K562 (cell line): ENCODE measurements around the gene TRIM2. TPM values are rescaled to one million over a fixed set of nuclear protein-coding genes. Genes with fewer than 3 reads are reported as not detected.

Experiments
- ATAC-seq: fragments of 200-7000 bp; cut with Tn5 transposase; 3 replicates; pipeline ENCODE4 v1.9.1; 2020; ENCODE audit warnings: moderate library complexity
- BruUV-seq: library from RNA; stranded (reverse); fragments of 400-500 nt; replicated peaks from 2 replicates; lab custom pipeline; 2021; lab: Mats Ljungman, UMichigan
- CTCF ChIA-PET: fragments of 300-600 bp; formaldehyde crosslinking; extraction: SDS; loops from one replicate; lab custom pipeline; 2021; ENCODE audit warnings: low intra/inter-chr PET ratio; lab: Yijun Ruan, JAX
- POLR2A ChIA-PET: fragments of 300-600, 350-650 bp; sonication (Branson Sonifier 250); formaldehyde crosslinking; extraction: SDS; loops from one replicate; lab custom pipeline; 2021; ENCODE audit warnings: antibody characterized with exemption, inconsistent platforms; lab: Yijun Ruan, JAX
- DNase-seq, 4 experiments: peaks; one replicate each; pipeline versions ENCODE4 v3.0.0 to v3.0.0-alpha.2; 2011 to 2018; ENCODE audit warnings: low spot score in 3 of 4, mixed read lengths in 3 of 4; ENCODE audit errors: extremely low read depth in 1 of 4
- FAIRE-seq: peaks from 2 replicates; lab custom pipeline; 2011; peaks lifted over from hg19 to GRCh38; lab: Jason Lieb, UNC
- H2AFZ ChIP-seq: 2 replicates; pipeline ENCODE4 v1.6.0; 2011; ENCODE audit warnings: low read depth, low read length, control low read depth, inconsistent platforms
- H3K27ac ChIP-seq: fragments of 200-600 bp; 3 replicates; pipeline ENCODE4 v1.8.0; 2011; ENCODE audit warnings: low read depth, mild to moderate bottlenecking, control low read depth, inconsistent platforms, low read length, moderate library complexity, mixed read lengths; ENCODE audit errors: extremely low read depth
- H3K27me3 ChIP-seq, 2 experiments: fragments of 300-600 bp in 1 of 2; 2 replicates in 1 of 2; 3 replicates in 1 of 2; pipeline versions ENCODE4 v1.6.0 to v1.8.0; 2011; ENCODE audit warnings: inconsistent platforms in 2 of 2, low read length in 2 of 2, mild to moderate bottlenecking in 1 of 2, mixed read lengths in 1 of 2, moderate library complexity in 1 of 2; ENCODE audit not compliant: control insufficient read depth in 2 of 2, insufficient read depth in 2 of 2
- H3K36me3 ChIP-seq: fragments of 300-600 bp; 3 replicates; pipeline ENCODE4 v1.8.0; 2011; ENCODE audit warnings: mild to moderate bottlenecking, low read length, inconsistent platforms; ENCODE audit not compliant: control insufficient read depth, insufficient read depth
- H3K4me1 ChIP-seq, 2 experiments: fragments of 200-600 bp in 1 of 2; replicated peaks in 1 of 2; 2 replicates in 1 of 2; 3 replicates in 1 of 2; pipeline versions ENCODE4 v1.5.1 to v1.8.0; 2011; ENCODE audit warnings: inconsistent platforms in 2 of 2, low read length in 2 of 2, mild to moderate bottlenecking in 1 of 2, mixed read lengths in 1 of 2, moderate library complexity in 1 of 2; ENCODE audit not compliant: control insufficient read depth in 2 of 2, insufficient read depth in 2 of 2
- H3K4me2 ChIP-seq: 2 replicates; pipeline ENCODE4 v1.6.1; 2011; ENCODE audit warnings: low read length, control low read depth, inconsistent platforms, mixed read lengths; ENCODE audit not compliant: insufficient read depth
- H3K4me3 ChIP-seq: fragments of 200-600 bp; sonication (generic), shearing (Covaris generic); 2 replicates; pipeline ENCODE4 v1.5.1; 2016; ENCODE audit warnings: control low read depth, inconsistent platforms
- H3K79me2 ChIP-seq: fragments of 200-600 bp; 3 replicates; pipeline ENCODE4 v1.8.0; 2011; ENCODE audit warnings: low read length, inconsistent platforms; ENCODE audit not compliant: control insufficient read depth, insufficient read depth
- H3K9ac ChIP-seq, 2 experiments: 2 replicates each; pipeline versions ENCODE4 v1.6.0 to v1.6.1; 2011; ENCODE audit warnings: low read depth in 2 of 2, low read length in 2 of 2, control low read depth in 1 of 2, inconsistent platforms in 1 of 2, mild to moderate bottlenecking in 1 of 2, mixed read lengths in 1 of 2; ENCODE audit not compliant: insufficient read depth in 1 of 2
- H3K9me1 ChIP-seq: one replicate; pipeline ENCODE4 v1.6.0; 2011; ENCODE audit warnings: inconsistent platforms, mild to moderate bottlenecking, low read length, moderate library complexity; ENCODE audit not compliant: control insufficient read depth, insufficient read depth
- H3K9me3 ChIP-seq: replicated peaks from 2 replicates; pipeline ENCODE4 v1.5.1; 2011; ENCODE audit warnings: low read depth, low read length, inconsistent platforms; ENCODE audit not compliant: control insufficient read depth, insufficient read depth
- H4K20me1 ChIP-seq: replicated peaks from 2 replicates; pipeline ENCODE4 v1.6.1; 2011; ENCODE audit warnings: low read length, inconsistent platforms, mixed read lengths; ENCODE audit not compliant: control insufficient read depth, insufficient read depth
- AFF4 ChIP-seq: sonication (generic); formaldehyde crosslinking; IDR thresholded peaks from 2 replicates; pipeline ENCODE4 v1.8.0; 2023; ENCODE audit warnings: mild to moderate bottlenecking, missing genetic modification reagents
- ASH1L ChIP-seq: fragments of 450-650 bp; IDR thresholded peaks from 2 replicates; pipeline ENCODE4 v1.6.1; 2018; ENCODE audit warnings: borderline replicate concordance, mild to moderate bottlenecking, low read depth; ENCODE audit not compliant: partially characterized antibody
- CSDE1 ChIP-seq, 2 experiments: fragments of 450-650 bp; IDR thresholded peaks; 2 replicates each; pipeline ENCODE4 v1.6.1; 2016; ENCODE audit warnings: mild to moderate bottlenecking in 1 of 2
- GATA2 ChIP-seq: sonication (generic); formaldehyde crosslinking; IDR thresholded peaks from 2 replicates; pipeline ENCODE4 v1.4.0; 2020; ENCODE audit warnings: mild to moderate bottlenecking, missing genetic modification reagents
- MLLT1 ChIP-seq, 2 experiments: fragments of 450-650 bp; IDR thresholded peaks; 2 replicates each; pipeline ENCODE4 v1.6.1; 2016
- NEUROD1 ChIP-seq: fragments of 150-350 bp; IDR thresholded peaks from 2 replicates; pipeline ENCODE4 v1.6.1; 2014; ENCODE audit warnings: borderline replicate concordance, low read length, low read depth; ENCODE audit not compliant: partially characterized antibody
- NFXL1 ChIP-seq: fragments of 450-650 bp; formaldehyde crosslinking; IDR thresholded peaks from 2 replicates; pipeline ENCODE4 v1.4.0; 2021; ENCODE audit warnings: mild to moderate bottlenecking
- SREBF2 ChIP-seq: sonication (generic); formaldehyde crosslinking; IDR thresholded peaks from 2 replicates; pipeline ENCODE4 v1.4.0; 2020; ENCODE audit warnings: mild to moderate bottlenecking, missing genetic modification reagents
- SRSF1 ChIP-seq: fragments of 200-400 bp; formaldehyde crosslinking; IDR thresholded peaks from 2 replicates; pipeline ENCODE4 v1.6.1; 2017; ENCODE audit warnings: mild to moderate bottlenecking, low read depth, low read length, moderate library complexity
- WGBS: fragments of 100-300 bp; shearing (Covaris generic); methylation state at CpG from one replicate; pipeline ENCODE4 v1.1.6; 2016; ENCODE audit warnings: low coverage, mixed read lengths; ENCODE audit not compliant: insufficient coverage; ENCODE audit errors: missing lambda C conversion rate; 5-methylcytosine and 5-hydroxymethylcytosine counted together
- in situ Hi-C: fragments of 300-500 bp; cut with MboI; formaldehyde crosslinking; loops from 4 replicates; pipeline ENCODE4 v1.15.0; 2018; ENCODE audit warnings: inconsistent platforms, mixed read lengths
- intact Hi-C: fragments of 100-400 bp; cut with micrococcal nuclease; formaldehyde crosslinking; loops from 2 replicates; pipeline ENCODE4 v1.14.2; 2022
- polyA plus RNA-seq, 8 experiments: library from polyadenylated mRNA; depleted of rRNA in 4 of 8; stranded (reverse) in 5 of 8; unstranded in 3 of 8; fragments of >200 nt; fragmentation: Nextera tagmentation in 2 of 8; fragmentation: Illumina TruSeq in 1 of 8; extraction: Ambion mirVana in 2 of 8; extraction: Trizol in 1 of 8; gene quantifications; 2 replicates each; pipeline versions ENCODE4 v1.2.1 to v1.2.3, GENCODE V29; 2011 to 2014; ENCODE audit warnings: inconsistent platforms in 1 of 8, missing spikeins in 1 of 8
- total RNA-seq, 7 experiments: library from RNA; depleted of rRNA in 6 of 7; stranded (reverse); fragments of >200 nt in 6 of 7; fragmentation: Illumina TruSeq in 2 of 7; extraction: Trizol in 2 of 7; gene quantifications; 2 replicates each; pipeline versions ENCODE4 v1.2.1 to v1.2.3, GENCODE V29; 2011 to 2021; ENCODE audit warnings: low replicate concordance in 1 of 7

The TRIM2 gene
- total and polyA plus RNA-seq, 9 of the 15 experiments (the other 6 are each of a cell fraction or from before 2014, with no cell fraction given), result 0.01 to 0.41 (median 0.13) TPM; not detected in 1

GRCh38 chr4:153169776-153170175 lies 34.5 kb upstream of the TRIM2 start (continued):
- no peak for TF ChIP-seq CSDE1 (IDR thresholded peaks at IDR 0.05)
- TF ChIP-seq SRSF1, result no peak
- TF ChIP-seq ASH1L, result no peak
- TF ChIP-seq AFF4 (CRISPR knock-in tag), result no peak

- POLR2A ChIA-PET, result interaction anchor here (0.8 kb wide), 1 partner anchor 14 kb away, joined by 3 read pairs; no protein-coding TSS in a partner anchor
- Histone ChIP-seq H3K9me3 (no peaks in the 10 kb centered on the region), H3K27me3 (peaks cover 22 to 39% of the 10 kb centered on the region in 2 experiments), H3K4me1 (no peaks in the 10 kb centered on the region), H3K9me1 (no peaks in the 10 kb centered on the region), H3K4me3 (no peak overlapping the region), H3K79me2 (no peaks in the 10 kb centered on the region), H2AFZ (no peak overlapping the region), H4K20me1 (no peaks in the 10 kb centered on the region; the same call in 1 of the 2 replicates), H3K4me2 (no peak overlapping the region), H3K27ac (no peak overlapping the region), H3K36me3 (no peaks in the 10 kb centered on the region), H3K9ac (no peak overlapping the region)
- intact Hi-C loops (no loop called here), in situ Hi-C loops (no loop called here)
- TF ChIP-seq SREBF2 (CRISPR knock-in tag), result no peak
- no peak for TF ChIP-seq NFXL1 (CRISPR knock-in tag)
- no peak for TF ChIP-seq GATA2 (CRISPR knock-in tag)
- no peak for TF ChIP-seq NEUROD1
- TF ChIP-seq MLLT1 (IDR thresholded peaks at IDR 0.05), result no peak
- BruUV-seq, result no TSS peak
- ATAC-seq (no peak), DNase-seq (no peak), FAIRE-seq (no peak)
- CTCF ChIA-PET, result no interaction called here
- WGBS, result 3% methylated on average over 2 of the region's 2 CpGs
These were observed 33.8 kb upstream of the TRIM2 start for GRCh38 chr4:153170407-153170806.
